ENCODE results near the gene CR1. TPM values are rescaled to one million over a fixed set of nuclear protein-coding genes. Genes with fewer than 3 reads are reported as not detected.
"Not testable (repeated sequence)": the region's sequence is repeated elsewhere in the genome, so short reads cannot be mapped to it uniquely, and the experiment has no call there.

Gene CR1
- total RNA-seq, 1 donor from 2014 or later = 0.51 TPM

- TF ChIP-seq CTCF (IDR thresholded peaks at IDR 0.05; ENCODE audit: unreplicated experiment) = no peak
- no peak overlapping the region for H3K27ac Mint-ChIP-seq (ENCODE audit: unreplicated experiment)
- no peak overlapping the region for H3K4me3 Mint-ChIP-seq (ENCODE audit: unreplicated experiment)
- no peaks in the 10 kb centered on the region for H3K27me3 Mint-ChIP-seq (ENCODE audit: unreplicated experiment)
- H3K36me3 Mint-ChIP-seq (ENCODE audit: low read depth, unreplicated experiment) = peaks cover 33% of the 10 kb centered on the region
- DNase-seq (ENCODE audit: low spot score) = no peak
- no peaks in the 10 kb centered on the region for H3K9me3 Mint-ChIP-seq (ENCODE audit: unreplicated experiment)
- peaks cover 16% of the 10 kb centered on the region for H3K4me1 Mint-ChIP-seq (ENCODE audit: unreplicated experiment)
Observed at GRCh38 chr1:207670192-207670591, 174.2 kb downstream of the CR1 start.

- no peak overlapping the region for H3K4me3 Mint-ChIP-seq (ENCODE audit: unreplicated experiment)
- H3K27ac Mint-ChIP-seq (ENCODE audit: unreplicated experiment) = no peak overlapping the region
- DNase-seq (ENCODE audit: low spot score) = no peak
- H3K27me3 Mint-ChIP-seq (ENCODE audit: unreplicated experiment) = no peaks in the 10 kb centered on the region
- peaks cover 29% of the 10 kb centered on the region for H3K36me3 Mint-ChIP-seq (ENCODE audit: low read depth, unreplicated experiment)
- no peaks in the 10 kb centered on the region for H3K9me3 Mint-ChIP-seq (ENCODE audit: unreplicated experiment)
- H3K4me1 Mint-ChIP-seq (ENCODE audit: unreplicated experiment) = peaks cover 17% of the 10 kb centered on the region
- TF ChIP-seq CTCF (IDR thresholded peaks at IDR 0.05; ENCODE audit: unreplicated experiment) = no peak
Observed at GRCh38 chr1:207670997-207671396, 175.0 kb downstream of the CR1 start.

- Mint-ChIP-seq H3K36me3 (ENCODE audit: low read depth, unreplicated experiment) (peaks cover 17% of the 10 kb centered on the region), H3K4me3 (ENCODE audit: unreplicated experiment) (no peak overlapping the region), H3K27ac (ENCODE audit: unreplicated experiment) (no peak overlapping the region), H3K4me1 (ENCODE audit: unreplicated experiment) (peaks cover 17% of the 10 kb centered on the region), H3K27me3 (ENCODE audit: unreplicated experiment) (no peaks in the 10 kb centered on the region), H3K9me3 (ENCODE audit: unreplicated experiment) (no peaks in the 10 kb centered on the region)
- TF ChIP-seq CTCF (IDR thresholded peaks at IDR 0.05; ENCODE audit: unreplicated experiment) = no peak
- peak; percentile 24 for DNase-seq (ENCODE audit: low spot score)
Observed at GRCh38 chr1:207672522-207673130, 176.7 kb downstream of the CR1 start.

- H3K4me3 Mint-ChIP-seq (ENCODE audit: unreplicated experiment) = no peak overlapping the region
- no peak overlapping the region for H3K27ac Mint-ChIP-seq (ENCODE audit: unreplicated experiment)
- no peak for DNase-seq (ENCODE audit: low spot score)
- H3K36me3 Mint-ChIP-seq (ENCODE audit: low read depth, unreplicated experiment) = peaks cover 17% of the 10 kb centered on the region
- H3K9me3 Mint-ChIP-seq (ENCODE audit: unreplicated experiment) = no peaks in the 10 kb centered on the region
- H3K4me1 Mint-ChIP-seq (ENCODE audit: unreplicated experiment) = peaks cover 17% of the 10 kb centered on the region
- TF ChIP-seq CTCF (IDR thresholded peaks at IDR 0.05; ENCODE audit: unreplicated experiment) = no peak
- peaks cover 1% of the 10 kb centered on the region for H3K27me3 Mint-ChIP-seq (ENCODE audit: unreplicated experiment)
Observed at GRCh38 chr1:207673399-207673798, 177.4 kb downstream of the CR1 start.

GRCh38 chr1:207676153-207676552 is 180.2 kb downstream of the CR1 start:
- TF ChIP-seq CTCF (IDR thresholded peaks at IDR 0.05; ENCODE audit: unreplicated experiment) = no peak
- no peak overlapping the region for H3K27ac Mint-ChIP-seq (ENCODE audit: unreplicated experiment)
- DNase-seq (ENCODE audit: low spot score) = no peak
- no peak overlapping the region for H3K4me3 Mint-ChIP-seq (ENCODE audit: unreplicated experiment)
- H3K36me3 Mint-ChIP-seq (ENCODE audit: low read depth, unreplicated experiment) = peaks cover 25% of the 10 kb centered on the region
- peaks cover 1% of the 10 kb centered on the region for H3K27me3 Mint-ChIP-seq (ENCODE audit: unreplicated experiment)
- H3K9me3 Mint-ChIP-seq (ENCODE audit: unreplicated experiment) = no peaks in the 10 kb centered on the region
- peaks cover 8% of the 10 kb centered on the region for H3K4me1 Mint-ChIP-seq (ENCODE audit: unreplicated experiment)

GRCh38 chr1:207680590-207681388 is 184.8 kb downstream of the CR1 start:
- not testable (repeated sequence) for H3K4me3 Mint-ChIP-seq (ENCODE audit: unreplicated experiment); H3K27me3 Mint-ChIP-seq (ENCODE audit: unreplicated experiment); H3K9me3 Mint-ChIP-seq (ENCODE audit: unreplicated experiment); H3K4me1 Mint-ChIP-seq (ENCODE audit: unreplicated experiment); H3K27ac Mint-ChIP-seq (ENCODE audit: unreplicated experiment); DNase-seq (ENCODE audit: low spot score)
- peaks cover 48% of the 10 kb centered on the region for H3K36me3 Mint-ChIP-seq (ENCODE audit: low read depth, unreplicated experiment)

GRCh38 chr1:207682872-207683434 is 187.0 kb downstream of the CR1 start:
- H3K36me3 Mint-ChIP-seq (ENCODE audit: low read depth, unreplicated experiment) = peaks cover 43% of the 10 kb centered on the region
- not testable (repeated sequence) for H3K27me3 Mint-ChIP-seq (ENCODE audit: unreplicated experiment); DNase-seq (ENCODE audit: low spot score); H3K9me3 Mint-ChIP-seq (ENCODE audit: unreplicated experiment); H3K4me3 Mint-ChIP-seq (ENCODE audit: unreplicated experiment); H3K27ac Mint-ChIP-seq (ENCODE audit: unreplicated experiment); H3K4me1 Mint-ChIP-seq (ENCODE audit: unreplicated experiment)

All from endothelial cell (in vitro differentiated cells).